Stimulated activated CD8-positive, alpha-beta memory T cell treated with anti-CD3 and anti-CD28 coated beads, Interleukin-4, amount 100 ng/mL, for 1 hour (primary cell): ENCODE results near the gene CPNE6.
A peak's percentile ranks its signal among the peaks of the same experiment; 100 is the strongest.

Experiments
- DNase-seq, 2 donors: peaks; one replicate each; pipeline ENCODE4 v3.0.0-alpha.2; 2020; ENCODE audit warnings: low read depth in 2 of 2, low spot score in 1 of 2

The CPNE6 gene

GRCh38 chr14:24054324-24054641, 17.1 kb upstream of the CPNE6 start:
- no peak for DNase-seq

GRCh38 chr14:24054646-24055045, 16.7 kb upstream of the CPNE6 start:
- DNase-seq = no peak

- DNase-seq = no peak
Observed at GRCh38 chr14:24055971-24056799, 15.2 kb upstream of the CPNE6 start.

GRCh38 chr14:24056800-24057184, 14.6 kb upstream of the CPNE6 start:
- no peak for DNase-seq

GRCh38 chr14:24057271-24057670, 14.1 kb upstream of the CPNE6 start:
- DNase-seq = no peak

- no peak for DNase-seq
Observed at GRCh38 chr14:24057867-24058259, 13.5 kb upstream of the CPNE6 start.

- peak in 1 of 2 donors; percentile 22 for DNase-seq
Observed at GRCh38 chr14:24058260-24058950, 13.0 kb upstream of the CPNE6 start.

GRCh38 chr14:24058951-24059475, 12.3 kb upstream of the CPNE6 start:
- DNase-seq = no peak

- no peak for DNase-seq
Observed at GRCh38 chr14:24059841-24060388, 11.4 kb upstream of the CPNE6 start.

GRCh38 chr14:24060443-24060842, 10.9 kb upstream of the CPNE6 start:
- no peak for DNase-seq

- DNase-seq = no peak
Observed at GRCh38 chr14:24060984-24061913, 10.1 kb upstream of the CPNE6 start.

GRCh38 chr14:24062216-24062980, 9.0 kb upstream of the CPNE6 start:
- DNase-seq = no peak

- DNase-seq = no peak
Observed at GRCh38 chr14:24063263-24063836, 8.0 kb upstream of the CPNE6 start.

GRCh38 chr14:24064091-24064795, 7.1 kb upstream of the CPNE6 start:
- DNase-seq = no peak

- no peak for DNase-seq
Observed at GRCh38 chr14:24064856-24065255, 6.5 kb upstream of the CPNE6 start.

GRCh38 chr14:24065408-24065807, 6.0 kb upstream of the CPNE6 start:
- DNase-seq = no peak

- no peak for DNase-seq
Observed at GRCh38 chr14:24066496-24067132, 4.7 kb upstream of the CPNE6 start.

GRCh38 chr14:24067133-24068082, 4.0 kb upstream of the CPNE6 start:
- DNase-seq = no peak
